Spleen (tissue), 7 donors: ENCODE measurements around the gene RDH12.

Source experiments
- CTCF ChIP-seq, 11 experiments: fragments of 200-600 bp in 7 of 11; fragments of 450-650 bp in 4 of 11; sonication (generic) in 4 of 11; IDR thresholded peaks in 8 of 11; conservative IDR thresholded peaks in 3 of 11; 1 replicate in 7 of 11; 2 replicates in 4 of 11; pipeline versions ENCODE4 v1.4.0 to v1.8.0; 2016 to 2021; ENCODE audit warnings: antibody characterized with exemption in 11 of 11, inconsistent platforms in 4 of 11, mild to moderate bottlenecking in 1 of 11
- POLR2A ChIP-seq, 3 donors: fragments of 450-650 bp; IDR thresholded peaks; one replicate each; pipeline ENCODE4 v1.5.1; 2017; ENCODE audit warnings: antibody characterized with exemption in 3 of 3, mild to moderate bottlenecking in 1 of 3
- POLR2AphosphoS5 ChIP-seq, 3 donors: sonication (generic); formaldehyde crosslinking; IDR thresholded peaks; one replicate each; pipeline ENCODE4 v1.5.1; 2017; ENCODE audit warnings: antibody characterized with exemption in 3 of 3
- donor health status: DM: no; HTN: no; CAD: no; lungs with moderate emphysema.
- donor health status: DM: no; HTN: no; CAD: no.
- donor health status: DM: no; HTN: no; CAD: no.

- TF ChIP-seq CTCF (IDR thresholded peaks at IDR 0.05 in 8 of 11, conservative IDR thresholded peaks at IDR 0.05 in 3 of 11) = no peak
- no peak for TF ChIP-seq POLR2A (IDR thresholded peaks at IDR 0.05)
- no peak for TF ChIP-seq POLR2AphosphoS5 (IDR thresholded peaks at IDR 0.05)
Observed at GRCh38 chr14:67733616-67734015, 31.9 kb downstream of the RDH12 start.
